ENCODE data around the gene RGS5. TPM values are rescaled to one million over a fixed set of nuclear protein-coding genes. Genes with fewer than 3 reads are reported as not detected.

Gene RGS5
- total RNA-seq, 4 donors from 2014 or later = 57.2 to 174 (median 91.8) TPM

- no peak for TF ChIP-seq CTCF (IDR thresholded peaks at IDR 0.05)
- no peak for ATAC-seq (ENCODE audit: low FRiP score)
- no peak for DNase-seq (ENCODE audit: low spot score)
Observed at GRCh38 chr1:163197022-163197421, 5.7 kb downstream of the RGS5 start.

GRCh38 chr1:163196449-163196787 is 6.3 kb downstream of the RGS5 start:
- DNase-seq (ENCODE audit: low spot score) (no peak), ATAC-seq (ENCODE audit: low FRiP score) (peak; percentile 60)
- no peak for TF ChIP-seq CTCF (IDR thresholded peaks at IDR 0.05)

- no peak for TF ChIP-seq CTCF (IDR thresholded peaks at IDR 0.05)
- no peak for DNase-seq (ENCODE audit: low spot score)
- peak; percentile 83 for ATAC-seq (ENCODE audit: low FRiP score)
Observed at GRCh38 chr1:163195728-163196448, 6.8 kb downstream of the RGS5 start.

GRCh38 chr1:163191301-163191700 is 11.4 kb downstream of the RGS5 start:
- TF ChIP-seq CTCF (IDR thresholded peaks at IDR 0.05) = no peak
- ATAC-seq (ENCODE audit: low FRiP score) (no peak), DNase-seq (ENCODE audit: low spot score) (no peak)

- no peak for ATAC-seq (ENCODE audit: low FRiP score)
- TF ChIP-seq CTCF (IDR thresholded peaks at IDR 0.05) = no peak
Observed at GRCh38 chr1:163188947-163189346, 13.8 kb downstream of the RGS5 start.

GRCh38 chr1:163187849-163188248 is 14.9 kb downstream of the RGS5 start:
- no peak for TF ChIP-seq CTCF (IDR thresholded peaks at IDR 0.05)
- ATAC-seq (ENCODE audit: low FRiP score) (no peak), DNase-seq (ENCODE audit: low spot score) (no peak)

More at GRCh38 chr1:163188947-163189346, 13.8 kb downstream of the RGS5 start:
- no peak for DNase-seq (ENCODE audit: low spot score)

GRCh38 chr1:163186862-163187261 is 15.9 kb downstream of the RGS5 start:
- ATAC-seq (ENCODE audit: low FRiP score) (no peak), DNase-seq (ENCODE audit: low spot score) (no peak)
- TF ChIP-seq CTCF (IDR thresholded peaks at IDR 0.05) = no peak

Measured in omental fat pad (tissue), 4 donors.